Heart left ventricle (tissue), 16 donors: Measurements from ENCODE around the gene DNAJC6. TPM values are rescaled to one million over a fixed set of nuclear protein-coding genes. Genes with fewer than 3 reads are reported as not detected.

Source experiments
- ATAC-seq, 4 donors: fragments of 200-7000 bp; cut with Tn5 transposase; one replicate each; pipeline ENCODE4 v1.9.1; 2020 to 2022; ENCODE audit warnings: moderate library complexity in 4 of 4, mild to moderate bottlenecking in 3 of 4, moderate number of reproducible peaks in 1 of 4
- DNase-seq, 5 donors: peaks; one replicate each; pipeline ENCODE4 v3.0.0-alpha.2; 2020
- H3K27ac ChIP-seq, 12 donors: fragments of 200-600 bp; sonication (generic) in 4 of 12; one replicate each; pipeline versions ENCODE4 v1.5.0 to v1.8.0; 2016 to 2022; ENCODE audit warnings: mild to moderate bottlenecking in 2 of 12
- H3K27me3 ChIP-seq, 9 donors: fragments of 200-600 bp; sonication (generic) in 2 of 9; one replicate each; pipeline versions ENCODE4 v1.5.1 to v1.8.0; 2016 to 2022; ENCODE audit warnings: mild to moderate bottlenecking in 3 of 9
- H3K36me3 ChIP-seq, 9 donors: fragments of 200-600 bp; sonication (generic) in 2 of 9; one replicate each; pipeline versions ENCODE4 v1.5.0 to v1.8.0; 2018 to 2022; ENCODE audit warnings: mild to moderate bottlenecking in 2 of 9
- H3K4me1 ChIP-seq, 12 donors: fragments of 200-600 bp; sonication (generic) in 4 of 12; one replicate each; pipeline versions ENCODE4 v1.5.0 to v1.8.0; 2016 to 2022; ENCODE audit warnings: mild to moderate bottlenecking in 3 of 12
- H3K4me3 ChIP-seq, 12 donors: fragments of 200-600 bp; sonication (generic) in 4 of 12; one replicate each; pipeline versions ENCODE4 v1.5.0 to v1.8.0; 2017 to 2022; ENCODE audit warnings: mild to moderate bottlenecking in 9 of 12, moderate library complexity in 4 of 12
- H3K9me3 ChIP-seq, 12 donors: fragments of 200-600 bp; sonication (generic) in 4 of 12; one replicate each; pipeline versions ENCODE4 v1.5.0 to v1.8.0; 2016 to 2022; ENCODE audit warnings: mild to moderate bottlenecking in 1 of 12
- CTCF ChIP-seq, 12 donors: fragments of 200-600 bp; sonication (generic) in 4 of 12; IDR thresholded peaks; one replicate each; pipeline versions ENCODE4 v1.5.0 to v1.8.0; 2018 to 2022; ENCODE audit warnings: antibody characterized with exemption in 12 of 12, mild to moderate bottlenecking in 5 of 12
- POLR2A ChIP-seq, 2 donors: fragments of 450-650 bp; IDR thresholded peaks; one replicate each; pipeline ENCODE4 v1.6.1; 2017; ENCODE audit warnings: antibody characterized with exemption in 2 of 2, mild to moderate bottlenecking in 2 of 2, moderate library complexity in 2 of 2
- WGBS, 4 donors: extraction: QIAGEN DNeasy Blood & Tissue Kit in 2 of 4; methylation state at CpG; one replicate each; pipeline versions ENCODE4 v1.1.5 to v1.1.7; 2013 to 2018; 5-methylcytosine and 5-hydroxymethylcytosine counted together
- intact Hi-C, 10 donors: fragments of 100-400 bp; cut with DNase I; formaldehyde crosslinking; loops; one replicate each; pipeline versions ENCODE4 v1.11.1 to v1.14.2; 2022
- polyA plus RNA-seq, 2 donors: library from polyadenylated mRNA; stranded (reverse); fragments of 200-250 nt; gene quantifications; one replicate each; pipeline ENCODE4 v1.2.3, GENCODE V29; 2013
- total RNA-seq, 9 donors: library from RNA; depleted of rRNA in 2 of 9; stranded (reverse); fragments of >200 nt in 2 of 9; fragmentation: NEBNext Ultra II Directional in 3 of 9; extraction: Animal tissue kit (Norgen Biotek cat#: 25700) in 3 of 9; gene quantifications; one replicate each; pipeline versions ENCODE4 v1.1.0 to v1.2.4, GENCODE V29; 2016 to 2023
- donor health status: ischemic (EF 13 %, LVEDD 7.1; RV severe dilation, severe dysfunction).
- donor health status: healthy with polysubstance abuse.
- donor health status: DM: no; HTN: yes; CAD: no.
- donor health status: DM: no; HTN: no; CAD: no.
- donor health status: ischemic (EF 25% LVEDD 6.9; RV normal size, moderate dysfunction).
- donor health status: ischemic (EF 25% LVEDD 5.7; RV mildly dilated, moderate dysfunction).
- donor health status: healthy.
- donor health status: DM: yes; HTN: yes; CAD: no.
- donor health status: ischemic (EF 35%, LVEDD 5.7; RV mildly dilated, moderate dysfunction).
- donor health status: nonischemic (EF 11% LVEDD 7.7; RV severe dilation, severe dysfunction).
- donor health status: DM: yes; HTN: yes; CAD: no.
- donor health status: PGD.
- donor health status: ischemic (EF 29% LVEDD 5.4; RV normal size, mild dysfunction).
- donor health status: nonischemic (EF 23%, LVEDD 6.1; RV moderate dilation, normal function).

DNAJC6 gene
- total and polyA plus RNA-seq, 11 donors, result 0.50 to 14.1 (median 8.5) TPM

GRCh38 chr1:65308781-65309303, 501 bp upstream of the DNAJC6 start:
- Histone ChIP-seq H3K4me3 (peak overlapping the region; percentile 6 to 65 (median 48)), H3K27ac (no peak overlapping the region), H3K27me3 (peaks cover 0 to 27% (median 4%) of the 10 kb centered on the region in 9 donors), H3K4me1 (peaks cover 0 to 18% (median 5%) of the 10 kb centered on the region in 12 donors), H3K9me3 (no peaks in the 10 kb centered on the region), H3K36me3 (no peaks in the 10 kb centered on the region)
- DNase-seq, result no peak
- intact Hi-C loops, result loop anchor here in 3 of 10 donors (5.0 to 10.0 kb wide), 2 partner anchors 42 to 54 kb away; no protein-coding TSS in a partner anchor
- ATAC-seq, result no peak
- WGBS, 4 donors, result 16 to 24% (median 20%) methylated on average over 20 to 22 of the region's 22 CpGs
- TF ChIP-seq CTCF (IDR thresholded peaks at IDR 0.05), result no peak

GRCh38 chr1:65310078-65310587, 790 bp downstream of the DNAJC6 start:
- Histone ChIP-seq H3K36me3 (no peaks in the 10 kb centered on the region), H3K27me3 (peaks cover 0 to 27% (median 4%) of the 10 kb centered on the region in 9 donors), H3K4me3 (peak overlapping the region; percentile 6 to 65 (median 48)), H3K4me1 (peaks cover 0 to 18% (median 5%) of the 10 kb centered on the region in 12 donors), H3K27ac (peak overlapping the region in 1 of 12 donors; percentile 4), H3K9me3 (no peaks in the 10 kb centered on the region)
- DNase-seq (peak in 3 of 5 donors; percentile 26 to 49 (median 37)), ATAC-seq (peak; percentile 43 to 66 (median 62))
- intact Hi-C loops, result loop anchor here in 1 of 10 donors (5.0 kb wide), 1 partner anchor 452 kb away; no protein-coding TSS in a partner anchor
- 3 to 8% (median 4%) methylated on average over 10 to 12 of the region's 12 CpGs for WGBS, 4 donors
- TF ChIP-seq CTCF (IDR thresholded peaks at IDR 0.05) (no peak), POLR2A (IDR thresholded peaks at IDR 0.05) (no peak)

- H3K4me3 ChIP-seq, result no peak overlapping the region
- peaks cover 0 to 27% (median 4%) of the 10 kb centered on the region in 9 donors for H3K27me3 ChIP-seq
- ATAC-seq, result no peak
- no peak overlapping the region for H3K27ac ChIP-seq
- H3K36me3 ChIP-seq, result no peaks in the 10 kb centered on the region
- no peak for DNase-seq
- H3K4me1 ChIP-seq, result peaks cover 0 to 18% (median 5%) of the 10 kb centered on the region in 12 donors
- TF ChIP-seq POLR2A (IDR thresholded peaks at IDR 0.05), result no peak
- TF ChIP-seq CTCF (IDR thresholded peaks at IDR 0.05), result no peak
- no peaks in the 10 kb centered on the region for H3K9me3 ChIP-seq
- intact Hi-C loops, result loop anchor here in 1 of 10 donors (5.0 kb wide), 1 partner anchor 451 kb away; no protein-coding TSS in a partner anchor
These were observed 2.4 kb downstream of the DNAJC6 start for GRCh38 chr1:65311760-65312159.

- Histone ChIP-seq H3K9me3 (peaks cover 0 to 5% (median 0%) of the 10 kb centered on the region in 12 donors), H3K27me3 (peaks cover 0 to 17% (median 0%) of the 10 kb centered on the region in 9 donors), H3K4me3 (no peak overlapping the region), H3K4me1 (peaks cover 0 to 4% (median 0%) of the 10 kb centered on the region in 12 donors), H3K27ac (no peak overlapping the region), H3K36me3 (no peaks in the 10 kb centered on the region)
- no peak for DNase-seq
- 49 to 70% (median 58%) methylated on average over 2 of the region's 2 CpGs for WGBS, 4 donors
- intact Hi-C loops, result no loop called here
- no peak for TF ChIP-seq CTCF (IDR thresholded peaks at IDR 0.05)
- TF ChIP-seq POLR2A (IDR thresholded peaks at IDR 0.05), result no peak
- no peak for ATAC-seq
These were observed 6.9 kb downstream of the DNAJC6 start for GRCh38 chr1:65316233-65316632.
